Measurements from ENCODE around the gene ITGBL1. TPM values are rescaled to one million over a fixed set of nuclear protein-coding genes. Genes with fewer than 3 reads are reported as not detected.

Gene ITGBL1
- total and polyA plus RNA-seq, 2 donors = 0.38 to 2.7 TPM

DNA sequence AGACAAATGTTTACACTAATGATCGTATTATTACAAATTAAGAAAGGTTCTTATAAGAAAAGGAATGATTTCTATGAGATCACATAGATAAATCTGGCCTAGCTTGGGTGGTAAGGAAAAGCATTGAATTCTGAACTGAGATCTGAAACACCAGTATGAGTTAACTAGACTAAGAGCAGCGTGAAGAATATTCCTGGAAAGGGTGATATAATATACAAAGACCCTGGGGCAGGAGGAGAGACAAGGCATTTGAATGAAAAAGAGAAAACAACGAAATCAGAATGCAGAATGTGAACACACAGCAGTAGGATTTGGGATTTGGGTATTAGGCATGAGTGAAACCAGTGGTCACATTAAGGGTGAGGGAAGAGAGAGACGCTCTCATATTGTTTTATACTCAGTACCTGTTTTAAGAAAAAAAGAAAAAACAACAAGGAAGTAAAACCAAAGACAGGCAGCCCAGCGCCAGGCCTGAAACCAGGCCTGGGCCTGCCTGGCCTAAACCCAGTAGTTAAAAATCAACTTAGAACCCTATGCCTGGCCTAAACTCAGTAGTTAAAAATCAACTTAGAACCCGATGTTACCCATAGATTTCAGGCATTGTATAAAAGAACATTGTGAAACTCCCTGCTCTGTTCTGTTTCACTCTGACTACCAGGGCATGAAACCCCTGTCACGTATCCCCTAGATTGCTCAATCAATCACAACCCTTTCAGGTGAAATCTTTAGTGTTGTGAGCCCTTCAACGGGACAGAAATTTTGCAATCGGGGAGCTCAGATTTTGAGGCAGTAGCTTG lies 287.1 kb downstream of the ITGBL1 start:
- no peaks in the 10 kb centered on the region for H3K9me3 ChIP-seq (ENCODE audit: control insufficient read depth in 2 of 2, insufficient read depth in 1 of 2, low read length in 1 of 2)
- no peak for DNase-seq (ENCODE audit: low read depth in 6 of 9, low spot score in 9 of 9)
- no peaks in the 10 kb centered on the region for H3K27me3 ChIP-seq (ENCODE audit: control insufficient read depth in 2 of 2, insufficient read depth in 1 of 2, low read length in 1 of 2)
- no peak overlapping the region for H3K4me3 ChIP-seq (ENCODE audit: low read length in 2 of 2)
- 88% methylated on average over 9 of the region's 9 CpGs for WGBS
- H3K27ac ChIP-seq (ENCODE audit: low read depth in 1 of 2, low read length in 1 of 2) = no peak overlapping the region
- H3K4me1 ChIP-seq (ENCODE audit: control insufficient read depth in 2 of 2, insufficient read depth in 2 of 2, low read length in 2 of 2) = no peaks in the 10 kb centered on the region
- no peaks in the 10 kb centered on the region for H3K36me3 ChIP-seq (ENCODE audit: control insufficient read depth in 2 of 2, insufficient read depth in 2 of 2, low read length in 1 of 2)

GRCh38 chr13:101746513-101746912 lies 294.0 kb downstream of the ITGBL1 start:
- Histone ChIP-seq H3K36me3 (ENCODE audit: control insufficient read depth in 2 of 2, insufficient read depth in 2 of 2, low read length in 1 of 2) (no peaks in the 10 kb centered on the region), H3K9me3 (ENCODE audit: control insufficient read depth in 2 of 2, insufficient read depth in 1 of 2, low read length in 1 of 2) (no peaks in the 10 kb centered on the region), H3K27ac (ENCODE audit: low read depth in 1 of 2, low read length in 1 of 2) (no peak overlapping the region), H3K4me1 (ENCODE audit: control insufficient read depth in 2 of 2, insufficient read depth in 2 of 2, low read length in 2 of 2) (no peaks in the 10 kb centered on the region), H3K27me3 (ENCODE audit: control insufficient read depth in 2 of 2, insufficient read depth in 1 of 2, low read length in 1 of 2) (no peaks in the 10 kb centered on the region), H3K4me3 (ENCODE audit: low read length in 2 of 2) (no peak overlapping the region)
- 95% methylated on average over 2 of the region's 2 CpGs for WGBS
- no peak for DNase-seq (ENCODE audit: low read depth in 6 of 9, low spot score in 9 of 9)

DNA sequence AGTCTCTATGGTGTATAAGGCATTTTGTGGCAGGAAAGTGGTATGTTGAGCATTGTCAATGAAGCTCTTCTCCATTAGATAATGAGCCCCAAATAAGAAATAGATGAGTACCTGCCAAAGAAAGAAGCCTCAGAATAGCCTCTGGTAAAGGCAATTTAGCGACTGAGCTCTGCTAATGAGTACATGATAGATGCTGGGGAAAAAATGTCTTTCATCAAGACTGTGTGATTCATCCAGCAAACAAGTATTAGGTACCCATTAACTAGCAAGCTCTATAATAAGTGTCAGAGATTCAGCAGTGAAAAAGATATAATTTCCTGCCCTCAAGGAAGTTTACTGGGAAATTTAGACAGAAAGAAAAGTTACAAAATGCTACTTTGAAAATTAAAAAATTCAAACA lies 294.6 kb downstream of the ITGBL1 start:
- 90% methylated on average over 1 of the region's 1 CpG for WGBS

GRCh38 chr13:101749584-101749983 lies 297.1 kb downstream of the ITGBL1 start:
- H3K27me3 ChIP-seq (ENCODE audit: control insufficient read depth in 2 of 2, insufficient read depth in 1 of 2, low read length in 1 of 2) = no peaks in the 10 kb centered on the region
- WGBS = 94% methylated on average over 1 of the region's 1 CpG
- DNase-seq (ENCODE audit: low read depth in 6 of 9, low spot score in 9 of 9) = no peak

More for the DNA sequence above, 294.6 kb downstream of the ITGBL1 start:
- Histone ChIP-seq H3K9me3 (ENCODE audit: control insufficient read depth in 2 of 2, insufficient read depth in 1 of 2, low read length in 1 of 2) (no peaks in the 10 kb centered on the region), H3K27ac (ENCODE audit: low read depth in 1 of 2, low read length in 1 of 2) (no peak overlapping the region), H3K4me1 (ENCODE audit: control insufficient read depth in 2 of 2, insufficient read depth in 2 of 2, low read length in 2 of 2) (no peaks in the 10 kb centered on the region), H3K27me3 (ENCODE audit: control insufficient read depth in 2 of 2, insufficient read depth in 1 of 2, low read length in 1 of 2) (no peaks in the 10 kb centered on the region), H3K36me3 (ENCODE audit: control insufficient read depth in 2 of 2, insufficient read depth in 2 of 2, low read length in 1 of 2) (no peaks in the 10 kb centered on the region), H3K4me3 (ENCODE audit: low read length in 2 of 2) (no peak overlapping the region)
- no peak for DNase-seq (ENCODE audit: low read depth in 6 of 9, low spot score in 9 of 9)

GRCh38 chr13:101751488-101751887 lies 299.0 kb downstream of the ITGBL1 start:
- no peaks in the 10 kb centered on the region for H3K9me3 ChIP-seq (ENCODE audit: control insufficient read depth in 2 of 2, insufficient read depth in 1 of 2, low read length in 1 of 2)
- DNase-seq (ENCODE audit: low read depth in 6 of 9, low spot score in 9 of 9) = no peak
- H3K27ac ChIP-seq (ENCODE audit: low read depth in 1 of 2, low read length in 1 of 2) = no peak overlapping the region
- WGBS = 24% methylated on average over 3 of the region's 3 CpGs
- H3K36me3 ChIP-seq (ENCODE audit: control insufficient read depth in 2 of 2, insufficient read depth in 2 of 2, low read length in 1 of 2) = no peaks in the 10 kb centered on the region
- H3K27me3 ChIP-seq (ENCODE audit: control insufficient read depth in 2 of 2, insufficient read depth in 1 of 2, low read length in 1 of 2) = no peaks in the 10 kb centered on the region
- no peaks in the 10 kb centered on the region for H3K4me1 ChIP-seq (ENCODE audit: control insufficient read depth in 2 of 2, insufficient read depth in 2 of 2, low read length in 2 of 2)
- H3K4me3 ChIP-seq (ENCODE audit: low read length in 2 of 2) = no peak overlapping the region

More at GRCh38 chr13:101749584-101749983, 297.1 kb downstream of the ITGBL1 start:
- Histone ChIP-seq H3K4me1 (ENCODE audit: control insufficient read depth in 2 of 2, insufficient read depth in 2 of 2, low read length in 2 of 2) (no peaks in the 10 kb centered on the region), H3K9me3 (ENCODE audit: control insufficient read depth in 2 of 2, insufficient read depth in 1 of 2, low read length in 1 of 2) (no peaks in the 10 kb centered on the region), H3K4me3 (ENCODE audit: low read length in 2 of 2) (no peak overlapping the region), H3K27ac (ENCODE audit: low read depth in 1 of 2, low read length in 1 of 2) (no peak overlapping the region), H3K36me3 (ENCODE audit: control insufficient read depth in 2 of 2, insufficient read depth in 2 of 2, low read length in 1 of 2) (no peaks in the 10 kb centered on the region)

- Histone ChIP-seq H3K4me1 (ENCODE audit: control insufficient read depth in 2 of 2, insufficient read depth in 2 of 2, low read length in 2 of 2) (no peaks in the 10 kb centered on the region), H3K36me3 (ENCODE audit: control insufficient read depth in 2 of 2, insufficient read depth in 2 of 2, low read length in 1 of 2) (no peaks in the 10 kb centered on the region), H3K4me3 (ENCODE audit: low read length in 2 of 2) (no peak overlapping the region), H3K27me3 (ENCODE audit: control insufficient read depth in 2 of 2, insufficient read depth in 1 of 2, low read length in 1 of 2) (no peaks in the 10 kb centered on the region), H3K27ac (ENCODE audit: low read depth in 1 of 2, low read length in 1 of 2) (no peak overlapping the region), H3K9me3 (ENCODE audit: control insufficient read depth in 2 of 2, insufficient read depth in 1 of 2, low read length in 1 of 2) (no peaks in the 10 kb centered on the region)
- no peak for DNase-seq (ENCODE audit: low read depth in 6 of 9, low spot score in 9 of 9)
- WGBS = 94% methylated on average over 3 of the region's 3 CpGs
These were observed 300.0 kb downstream of the ITGBL1 start for GRCh38 chr13:101752432-101752831.

DNA sequence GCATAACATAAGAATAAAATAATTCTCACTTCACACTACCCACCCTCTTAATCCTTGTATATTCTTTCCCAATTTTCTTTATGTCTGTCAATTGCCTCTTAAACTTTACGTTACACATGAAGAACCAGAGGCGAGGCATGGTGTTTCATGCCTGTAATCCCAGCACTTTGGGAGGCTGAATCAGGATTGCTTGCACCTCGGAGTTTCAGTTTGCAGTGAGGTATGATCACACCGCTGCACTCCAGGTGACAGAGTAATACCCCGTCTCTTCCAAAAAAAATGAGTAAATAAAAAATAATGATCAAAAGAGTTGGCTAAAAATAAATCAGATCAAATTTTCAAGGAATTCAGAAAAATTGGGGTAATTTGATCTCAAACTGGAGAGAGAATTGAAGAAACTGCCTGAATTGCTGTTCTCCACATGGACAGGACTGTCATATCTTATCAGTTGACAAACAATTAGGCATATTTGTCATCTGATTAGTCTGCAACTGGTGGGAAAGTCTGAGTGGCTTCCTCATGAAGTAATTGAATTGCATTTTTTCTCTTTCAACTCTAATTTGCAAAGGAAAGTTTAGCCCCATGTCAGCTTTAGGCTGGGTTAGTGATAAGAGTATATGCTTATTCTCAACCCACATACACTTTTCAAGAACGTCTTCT lies 302.9 kb downstream of the ITGBL1 start:
- Histone ChIP-seq H3K36me3 (ENCODE audit: control insufficient read depth in 2 of 2, insufficient read depth in 2 of 2, low read length in 1 of 2) (no peaks in the 10 kb centered on the region), H3K4me1 (ENCODE audit: control insufficient read depth in 2 of 2, insufficient read depth in 2 of 2, low read length in 2 of 2) (no peaks in the 10 kb centered on the region), H3K27ac (ENCODE audit: low read depth in 1 of 2, low read length in 1 of 2) (no peak overlapping the region), H3K27me3 (ENCODE audit: control insufficient read depth in 2 of 2, insufficient read depth in 1 of 2, low read length in 1 of 2) (no peaks in the 10 kb centered on the region), H3K9me3 (ENCODE audit: control insufficient read depth in 2 of 2, insufficient read depth in 1 of 2, low read length in 1 of 2) (no peaks in the 10 kb centered on the region), H3K4me3 (ENCODE audit: low read length in 2 of 2) (no peak overlapping the region)
- no peak for DNase-seq (ENCODE audit: low read depth in 6 of 9, low spot score in 9 of 9)
- 86% methylated on average over 6 of the region's 6 CpGs for WGBS

DNA sequence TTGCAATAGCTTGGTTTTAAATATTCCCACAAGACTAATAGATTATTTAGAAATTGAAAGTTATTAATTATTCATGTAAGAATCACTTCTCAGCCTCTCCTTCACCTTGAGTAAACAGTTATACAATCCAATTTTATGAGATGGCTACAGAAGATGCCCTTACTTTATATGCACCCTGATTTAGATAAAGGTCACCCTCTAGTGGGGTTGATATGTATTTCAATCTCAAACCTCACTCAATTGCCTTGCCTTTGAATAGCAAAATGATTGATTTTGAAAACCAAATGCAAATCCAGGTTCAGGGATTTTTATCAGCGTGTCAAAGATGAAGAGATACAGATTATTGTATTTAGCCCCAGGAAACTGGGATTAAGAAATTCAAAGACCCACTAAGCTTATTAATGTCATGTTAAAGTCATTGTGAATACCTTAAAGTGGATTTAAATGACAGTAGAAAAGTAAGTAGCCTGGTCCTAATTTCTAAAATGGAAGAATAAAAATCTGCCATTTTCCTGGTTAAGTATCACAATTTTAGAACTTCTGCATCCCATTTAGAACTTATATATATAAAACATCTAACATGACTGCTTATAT lies 305.1 kb downstream of the ITGBL1 start:
- 13% methylated on average over 1 of the region's 1 CpG for WGBS
- DNase-seq (ENCODE audit: low read depth in 6 of 9, low spot score in 9 of 9) = peak in 1 of 9 donors; percentile 4
- no peaks in the 10 kb centered on the region for H3K4me1 ChIP-seq (ENCODE audit: control insufficient read depth in 2 of 2, insufficient read depth in 2 of 2, low read length in 2 of 2)
- no peak overlapping the region for H3K4me3 ChIP-seq (ENCODE audit: low read length in 2 of 2)
- H3K36me3 ChIP-seq (ENCODE audit: control insufficient read depth in 2 of 2, insufficient read depth in 2 of 2, low read length in 1 of 2) = no peaks in the 10 kb centered on the region
- H3K27ac ChIP-seq (ENCODE audit: low read depth in 1 of 2, low read length in 1 of 2) = no peak overlapping the region
- no peaks in the 10 kb centered on the region for H3K27me3 ChIP-seq (ENCODE audit: control insufficient read depth in 2 of 2, insufficient read depth in 1 of 2, low read length in 1 of 2)
- no peaks in the 10 kb centered on the region for H3K9me3 ChIP-seq (ENCODE audit: control insufficient read depth in 2 of 2, insufficient read depth in 1 of 2, low read length in 1 of 2)

DNA sequence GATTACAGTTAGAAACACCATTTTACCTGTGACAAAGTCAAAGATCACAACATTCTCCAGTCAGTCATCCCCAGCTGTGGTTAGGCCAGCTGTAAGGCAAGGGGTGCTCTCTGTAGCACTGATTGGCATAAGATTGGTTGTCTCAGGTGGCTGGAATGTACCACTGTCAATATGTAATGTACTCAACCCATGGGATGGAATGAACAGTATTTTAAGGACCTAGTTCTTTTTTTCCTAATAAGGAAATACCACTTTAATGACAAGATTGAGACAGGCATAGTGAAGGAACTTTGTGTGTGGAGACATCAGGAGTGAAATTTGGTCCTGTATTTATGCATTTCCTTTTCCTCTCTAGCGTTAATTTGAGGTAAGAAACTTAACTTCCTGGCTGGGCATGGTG lies 310.7 kb downstream of the ITGBL1 start:
- DNase-seq (ENCODE audit: low read depth in 6 of 9, low spot score in 9 of 9) = no peak
- H3K36me3 ChIP-seq (ENCODE audit: control insufficient read depth in 2 of 2, insufficient read depth in 2 of 2, low read length in 1 of 2) = no peaks in the 10 kb centered on the region
- no peaks in the 10 kb centered on the region for H3K9me3 ChIP-seq (ENCODE audit: control insufficient read depth in 2 of 2, insufficient read depth in 1 of 2, low read length in 1 of 2)
- no peaks in the 10 kb centered on the region for H3K27me3 ChIP-seq (ENCODE audit: control insufficient read depth in 2 of 2, insufficient read depth in 1 of 2, low read length in 1 of 2)
- no peak overlapping the region for H3K4me3 ChIP-seq (ENCODE audit: low read length in 2 of 2)
- 6% methylated on average over 1 of the region's 1 CpG for WGBS
- H3K27ac ChIP-seq (ENCODE audit: low read depth in 1 of 2, low read length in 1 of 2) = no peak overlapping the region
- H3K4me1 ChIP-seq (ENCODE audit: control insufficient read depth in 2 of 2, insufficient read depth in 2 of 2, low read length in 2 of 2) = no peaks in the 10 kb centered on the region
